GM12878 (cell line): ENCODE results near the gene PNPO. TPM values are rescaled to one million over a fixed set of nuclear protein-coding genes. Genes with fewer than 3 reads are reported as not detected.

Experiments
- ATAC-seq: fragments of 200-7000 bp; cut with Tn5 transposase; 3 replicates; pipeline ENCODE4 v1.9.1; 2020; ENCODE audit warnings: mild to moderate bottlenecking, moderate library complexity
- BruUV-seq: library from RNA; stranded (reverse); fragments of 400-500 nt; replicated peaks from 2 replicates; lab custom pipeline; 2021; lab: Mats Ljungman, UMichigan
- CTCF ChIA-PET: fragments of 300-600 bp; sonication (Branson Sonifier 250); formaldehyde crosslinking; extraction: SDS; loops from one replicate; lab custom pipeline; 2021; ENCODE audit warnings: inconsistent platforms; lab: Yijun Ruan, JAX
- POLR2A ChIA-PET: fragments of 350-600 bp; formaldehyde crosslinking; extraction: SDS; loops from one replicate; lab custom pipeline; 2021; ENCODE audit warnings: inconsistent platforms; lab: Charles Lee
- RAD21 ChIA-PET: fragments of 300-600 bp; sonication (Branson Sonifier 250); formaldehyde crosslinking; loops from one replicate; lab custom pipeline; 2023; ENCODE audit warnings: antibody characterized with exemption; ENCODE audit not compliant: unreplicated experiment; lab: Charles Lee
- SMC1A ChIA-PET: fragments of 300-600 bp; sonication (Branson Sonifier 250); formaldehyde crosslinking; loops from one replicate; lab custom pipeline; 2023; ENCODE audit not compliant: unreplicated experiment, uncharacterized antibody; lab: Charles Lee
- DNase-seq: peaks from one replicate; pipeline ENCODE4 v3.0.0-alpha.2; 2011; ENCODE audit warnings: low read depth, low spot score
- FAIRE-seq: peaks from 3 replicates; lab custom pipeline; 2011; peaks lifted over from hg19 to GRCh38; lab: Jason Lieb, UNC
- H2AFZ ChIP-seq: 2 replicates; pipeline ENCODE4 v1.6.0; 2011; ENCODE audit warnings: low read depth, low read length, control low read depth; ENCODE audit not compliant: control insufficient read depth
- H3K27ac ChIP-seq: 2 replicates; pipeline ENCODE4 v1.5.1; 2011; ENCODE audit warnings: control low read depth; ENCODE audit not compliant: control insufficient read depth, insufficient read depth
- H3K27me3 ChIP-seq, 2 experiments: replicated peaks in 1 of 2; 2 replicates each; pipeline versions ENCODE4 v1.6.0 to v1.6.1; 2011; ENCODE audit warnings: low read length in 1 of 2; ENCODE audit not compliant: control insufficient read depth in 2 of 2, insufficient read depth in 2 of 2
- H3K36me3 ChIP-seq, 2 experiments: 2 replicates each; pipeline ENCODE4 v1.5.1; 2011; ENCODE audit warnings: low read length in 1 of 2; ENCODE audit not compliant: control insufficient read depth in 2 of 2, insufficient read depth in 2 of 2
- H3K4me1 ChIP-seq: 2 replicates; pipeline ENCODE4 v1.6.1; 2011; ENCODE audit warnings: mild to moderate bottlenecking, low read length, moderate library complexity, mixed read lengths; ENCODE audit not compliant: control insufficient read depth, insufficient read depth
- H3K4me2 ChIP-seq: 2 replicates; pipeline ENCODE4 v1.6.0; 2011; ENCODE audit warnings: control low read depth; ENCODE audit not compliant: control insufficient read depth, insufficient read depth
- H3K4me3 ChIP-seq: fragments of 200-600 bp; sonication (generic); 2 replicates; pipeline ENCODE4 v1.5.1; 2016
- H3K79me2 ChIP-seq: 2 replicates; pipeline ENCODE4 v1.6.0; 2011; ENCODE audit warnings: low read length; ENCODE audit not compliant: control insufficient read depth, insufficient read depth
- H3K9ac ChIP-seq: 2 replicates; pipeline ENCODE4 v1.8.0; 2011; ENCODE audit warnings: low read length, control low read depth, mixed read lengths; ENCODE audit not compliant: control insufficient read depth, insufficient read depth
- H3K9me3 ChIP-seq: replicated peaks from 3 replicates; pipeline ENCODE4 v1.5.1; 2011; ENCODE audit warnings: mild to moderate bottlenecking, low read length; ENCODE audit not compliant: control insufficient read depth, insufficient read depth
- H4K20me1 ChIP-seq: 2 replicates; pipeline ENCODE4 v1.6.0; 2011; ENCODE audit not compliant: control insufficient read depth, insufficient read depth
- BCL11A ChIP-seq: IDR thresholded peaks from 2 replicates; pipeline ENCODE4 v1.6.1; 2011; ENCODE audit warnings: low read depth, low read length
- BCLAF1 ChIP-seq: fragments of 450-650 bp; IDR thresholded peaks from 2 replicates; pipeline ENCODE4 v1.6.1; 2017; ENCODE audit warnings: antibody characterized with exemption, mild to moderate bottlenecking, moderate library complexity
- CBX5 ChIP-seq: sonication (generic); IDR thresholded peaks from 2 replicates; pipeline ENCODE4 v1.6.1; 2016; ENCODE audit warnings: low read depth, moderate library complexity, mild to moderate bottlenecking, inconsistent platforms
- HDAC2 ChIP-seq: fragments of 200-600 bp; sonication (generic); IDR thresholded peaks from 2 replicates; pipeline ENCODE4 v1.6.1; 2017
- IRF5 ChIP-seq: fragments of 450-650 bp; IDR thresholded peaks from 2 replicates; pipeline ENCODE4 v1.6.1; 2017; ENCODE audit warnings: borderline replicate concordance
- NR2C2 ChIP-seq: IDR thresholded peaks from 2 replicates; pipeline ENCODE4 v1.6.1; 2011; ENCODE audit warnings: borderline replicate concordance, low read depth; ENCODE audit not compliant: control insufficient read depth, insufficient read length
- PML ChIP-seq: IDR thresholded peaks from 2 replicates; pipeline ENCODE4 v1.6.1; 2012; ENCODE audit warnings: low read length, inconsistent platforms
- RAD21 ChIP-seq: IDR thresholded peaks from 2 replicates; pipeline ENCODE4 v1.6.1; 2011; ENCODE audit warnings: mild to moderate bottlenecking, low read depth, low read length, moderate library complexity; ENCODE audit not compliant: insufficient read depth
- SIX5 ChIP-seq: IDR thresholded peaks from 2 replicates; pipeline ENCODE4 v1.6.1; 2011; ENCODE audit warnings: mild to moderate bottlenecking, low read depth, low read length, moderate library complexity; ENCODE audit not compliant: severe bottlenecking
- SRF ChIP-seq, 2 experiments: IDR thresholded peaks; 2 replicates each; pipeline ENCODE4 v1.6.1; 2011; ENCODE audit warnings: low read depth in 2 of 2, low read length in 2 of 2, mild to moderate bottlenecking in 1 of 2, moderate library complexity in 1 of 2
- STAT1 ChIP-seq: fragments of 450-650 bp; conservative IDR thresholded peaks from 2 replicates; pipeline ENCODE4 v1.6.1; 2014; ENCODE audit warnings: antibody characterized with exemption, mild to moderate bottlenecking
- SUZ12 ChIP-seq: fragments of 200-600 bp; sonication (generic); IDR thresholded peaks from one replicate; pipeline ENCODE4 v1.6.1; 2018; ENCODE audit warnings: antibody characterized with exemption, mild to moderate bottlenecking; ENCODE audit not compliant: unreplicated experiment
- TCF7 ChIP-seq: IDR thresholded peaks from 2 replicates; pipeline ENCODE4 v1.6.1; 2014; ENCODE audit warnings: antibody characterized with exemption, borderline replicate concordance
- USF2 ChIP-seq: IDR thresholded peaks from 2 replicates; pipeline ENCODE4 v1.6.1; 2011; ENCODE audit warnings: low read depth, low read length, improper control_type of control experiment, borderline replicate concordance
- ZBED1 ChIP-seq: IDR thresholded peaks from 2 replicates; pipeline ENCODE4 v1.6.1; 2016; ENCODE audit warnings: borderline replicate concordance
- WGBS: methylation state at CpG from one replicate; pipeline ENCODE4 v1.1.6; 2016; ENCODE audit warnings: low lambda C conversion rate; ENCODE audit not compliant: insufficient replicate concordance, insufficient coverage; ENCODE audit errors: missing lambda C conversion rate; 5-methylcytosine and 5-hydroxymethylcytosine counted together
- in situ Hi-C: fragments of 300-500 bp; cut with MboI; formaldehyde crosslinking; loops from 9 replicates; pipeline ENCODE4 v1.14.3; 2018; ENCODE audit warnings: mixed read lengths
- intact Hi-C: fragments of 100-400 bp; cut with micrococcal nuclease; formaldehyde crosslinking; loops from one replicate; pipeline ENCODE4 v1.14.2; 2022; ENCODE audit not compliant: unreplicated experiment
- polyA plus RNA-seq, 11 experiments: library from polyadenylated mRNA; depleted of rRNA in 4 of 11; unstranded in 6 of 11; stranded (reverse) in 5 of 11; fragments of >200 nt; fragmentation: Nextera tagmentation in 4 of 11; fragmentation: Illumina TruSeq in 1 of 11; extraction: Ambion mirVana in 4 of 11; extraction: Trizol in 1 of 11; gene quantifications; 1 replicate in 1 of 11; 2 replicates in 10 of 11; pipeline versions ENCODE4 v1.2.1 to v1.2.3, GENCODE V29; 2011 to 2016; ENCODE audit warnings: inconsistent platforms in 2 of 11, missing spikeins in 2 of 11, low read depth in 1 of 11
- total RNA-seq, 4 experiments: library from RNA; depleted of rRNA in 3 of 4; stranded (reverse); fragments of >200 nt in 3 of 4; fragmentation: Illumina TruSeq in 1 of 4; extraction: Trizol in 1 of 4; gene quantifications; 2 replicates each; pipeline versions ENCODE4 v1.2.1 to v1.2.3, GENCODE V29; 2013 to 2021

Gene PNPO
- total and polyA plus RNA-seq, 10 of the 15 experiments (the other 5 are each of a cell fraction or from before 2014, with no cell fraction given), result 13.9 to 52.6 (median 37.3) TPM

GRCh38 chr17:47970725-47971499, 29.5 kb downstream of the PNPO start, which contains the start of gene CDK5RAP3:
Gene CDK5RAP3, plus strand, starts transcription at chr17:47971113. Its CDS starts 34 bp downstream, at chr17:47971147.
- peak within 1 kb of the TSS; percentile 100 for H3K4me2 ChIP-seq
- CTCF ChIA-PET, result interaction anchor here (0.8 to 14.3 kb wide), 39 partner anchors 9 to 616 kb away, joined by 3 to 463 read pairs (median 4); partner anchors contain the start of genes KPNB1, NFE2L1, OSBPL7 and PNPO
- no peaks in the 10 kb centered on the region for H3K9me3 ChIP-seq
- POLR2A ChIA-PET, result interaction anchor here (0.7 to 5.2 kb wide), 27 partner anchors 8 to 321 kb away, joined by 3 to 55 read pairs (median 5); partner anchors contain the start of genes KPNB1, NFE2L1, OSBPL7 and PNPO
- peaks cover 20% of the 10 kb centered on the region for H3K79me2 ChIP-seq
- no peaks in the 10 kb centered on the region for H4K20me1 ChIP-seq
- H2AFZ ChIP-seq, result peak within 1 kb of the TSS; percentile 100
- TSS peak; percentile 84 for BruUV-seq
- H3K27me3 ChIP-seq, result no peaks in the 10 kb centered on the region
- peaks cover 10 to 17% of the 10 kb centered on the region in 2 experiments for H3K36me3 ChIP-seq
- in situ Hi-C loops, result no loop called here
- H3K4me1 ChIP-seq, result peaks cover 15% of the 10 kb centered on the region
- FAIRE-seq, result peak; percentile 99
- DNase-seq, result peak; percentile 97
- H3K9ac ChIP-seq, result peak within 1 kb of the TSS; percentile 89
- H3K4me3 ChIP-seq, result peak within 1 kb of the TSS; percentile 92
- H3K27ac ChIP-seq, result peak within 1 kb of the TSS; percentile 83
- intact Hi-C loops, result loop anchor here (1.0 to 2.0 kb wide), 4 partner anchors 22 to 130 kb away; partner anchors contain the start of genes NFE2L1 and SCRN2
- peak; percentile 98 for ATAC-seq
- WGBS, result under 1% methylated on average over 61 of the region's 62 CpGs
- SMC1A ChIA-PET, result interaction anchor here (0.8 to 17.2 kb wide), 17 partner anchors 9 to 130 kb away, joined by 3 to 332 read pairs (median 5); partner anchors contain the start of genes PRR15L, SCRN2 and SP2
- RAD21 ChIA-PET, result interaction anchor here (0.7 to 7.9 kb wide), 28 partner anchors 8 to 921 kb away, joined by 3 to 123 read pairs (median 5); partner anchors contain the start of genes KPNB1, NFE2L1, PNPO and PRR15L
- no peak for TF ChIP-seq ZBED1
- no peak for TF ChIP-seq BCL11A
- no peak for TF ChIP-seq HDAC2
- TF ChIP-seq BCLAF1, result no peak
- no peak for TF ChIP-seq USF2
- no peak for TF ChIP-seq CBX5
- peak; percentile 45 for TF ChIP-seq RAD21
- TF ChIP-seq SIX5, result no peak
- peak; percentile 58; the same call in 1 of the 2 replicates for TF ChIP-seq PML
- TF ChIP-seq SRF (IDR thresholded peaks at IDR 0.05; ENCODE audit: low read depth in 2 of 2, low read length in 2 of 2), result 0 out of 4 replicates have a peak, but pooled peaks of 1 of the 2 experiments have one; percentile 5
- no peak for TF ChIP-seq IRF5
- peak; percentile 91; the same call in 1 of the 2 replicates for TF ChIP-seq STAT1
- no peak for TF ChIP-seq TCF7
- no peak for TF ChIP-seq SUZ12
- no peak for TF ChIP-seq NR2C2
